Upper lobe of right lung (tissue), 1 donor: ENCODE measurements around the gene ZSCAN1. TPM values are rescaled to one million over a fixed set of nuclear protein-coding genes. Genes with fewer than 3 reads are reported as not detected.

Experiments used
- ATAC-seq: fragments of 200-7000 bp; cut with Tn5 transposase; one replicate; pipeline ENCODE4 v1.9.1; 2020; ENCODE audit warnings: mild to moderate bottlenecking, moderate library complexity
- DNase-seq: peaks from one replicate; pipeline ENCODE4 v3.0.0-alpha.2; 2020
- H3K27ac ChIP-seq: fragments of 200-600 bp; one replicate; pipeline ENCODE4 v1.8.0; 2022
- H3K27me3 ChIP-seq: fragments of 200-600 bp; one replicate; pipeline ENCODE4 v1.8.0; 2022; ENCODE audit warnings: mild to moderate bottlenecking
- H3K36me3 ChIP-seq: fragments of 200-600 bp; one replicate; pipeline ENCODE4 v1.8.0; 2022
- H3K4me1 ChIP-seq: fragments of 200-600 bp; one replicate; pipeline ENCODE4 v1.8.0; 2022
- H3K4me3 ChIP-seq: fragments of 200-600 bp; one replicate; pipeline ENCODE4 v1.8.0; 2022; ENCODE audit warnings: mild to moderate bottlenecking
- H3K9me3 ChIP-seq: fragments of 200-600 bp; one replicate; pipeline ENCODE4 v1.8.0; 2022
- intact Hi-C: fragments of 100-400 bp; cut with DNase I; formaldehyde crosslinking; loops from one replicate; pipeline ENCODE4 v1.11.0; 2022
- long read RNA-seq: library from polyadenylated mRNA; unstranded; transcript quantifications from one replicate; pipeline ENCODE4 v2.0.0, GENCODE V29; 2021
- total RNA-seq: library from RNA; stranded (reverse); fragmentation: NEBNext Ultra II Directional; extraction: Animal tissue kit (Norgen Biotek cat#: 25700); gene quantifications from one replicate; pipeline ENCODE4 v1.2.1, GENCODE V29; 2021
- TF ChIP-seq, protein P1 (sequence below): fragments of 200-600 bp; IDR thresholded peaks from one replicate; pipeline ENCODE4 v1.8.0; 2022; ENCODE audit warnings: antibody characterized with exemption
- donor health status: DM: no; HTN: yes; CAD: no; lungs with severe emphysema.

The ZSCAN1 gene, protein sequence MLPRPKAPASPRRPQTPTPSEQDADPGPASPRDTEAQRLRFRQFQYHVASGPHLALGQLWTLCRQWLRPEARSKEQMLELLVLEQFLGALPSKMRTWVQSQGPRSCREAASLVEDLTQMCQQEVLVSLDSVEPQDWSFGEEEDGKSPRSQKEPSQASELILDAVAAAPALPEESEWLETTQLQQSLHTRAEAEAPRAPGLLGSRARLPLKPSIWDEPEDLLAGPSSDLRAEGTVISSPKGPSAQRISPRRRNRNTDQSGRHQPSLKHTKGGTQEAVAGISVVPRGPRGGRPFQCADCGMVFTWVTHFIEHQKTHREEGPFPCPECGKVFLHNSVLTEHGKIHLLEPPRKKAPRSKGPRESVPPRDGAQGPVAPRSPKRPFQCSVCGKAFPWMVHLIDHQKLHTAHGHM
- total RNA-seq: not detected
- long read RNA-seq: 0 reads

DNA sequence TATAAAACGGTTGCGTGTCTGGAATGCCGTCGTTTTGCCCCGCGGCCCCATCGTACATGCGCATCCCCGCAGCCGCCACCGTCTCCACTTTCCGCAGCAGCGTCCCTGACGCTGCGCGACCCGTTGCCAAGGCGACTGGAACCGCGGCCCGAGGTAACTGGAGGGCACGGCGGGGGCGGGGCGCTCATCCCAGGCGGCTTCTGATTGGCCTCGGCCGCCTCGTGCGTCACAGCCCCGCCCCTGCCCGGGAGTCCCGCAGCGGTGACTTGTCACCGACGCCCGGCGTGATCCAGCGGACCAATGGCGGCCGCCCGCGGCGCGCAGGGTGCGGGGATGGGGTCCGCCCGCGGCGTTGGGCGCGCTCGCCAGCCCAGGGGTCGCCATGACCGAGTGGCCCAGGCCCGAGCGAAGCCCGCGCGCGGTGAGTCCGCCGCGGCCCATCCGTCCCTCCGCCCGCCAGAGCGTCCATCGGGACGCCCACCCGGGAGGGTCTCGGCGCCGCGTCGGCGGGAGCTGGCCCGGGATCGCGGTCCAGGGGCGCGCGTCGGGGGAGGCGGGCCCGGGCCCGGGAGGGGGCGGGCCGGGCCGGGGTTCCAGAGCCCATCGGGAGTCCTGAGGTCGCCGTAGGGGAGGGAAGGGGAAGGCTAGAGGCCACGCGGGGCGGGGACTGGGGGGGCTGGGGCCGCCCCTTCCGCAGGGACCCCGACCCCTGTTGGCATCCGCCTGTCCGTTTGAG lies at the start of gene ZSCAN1:
TSS of gene ZSCAN1 (plus strand) at position 285 of the 736 bp plus-strand sequence. CDS start 3,812 bp downstream, outside the sequence.
- TF ChIP-seq, protein P1, sequence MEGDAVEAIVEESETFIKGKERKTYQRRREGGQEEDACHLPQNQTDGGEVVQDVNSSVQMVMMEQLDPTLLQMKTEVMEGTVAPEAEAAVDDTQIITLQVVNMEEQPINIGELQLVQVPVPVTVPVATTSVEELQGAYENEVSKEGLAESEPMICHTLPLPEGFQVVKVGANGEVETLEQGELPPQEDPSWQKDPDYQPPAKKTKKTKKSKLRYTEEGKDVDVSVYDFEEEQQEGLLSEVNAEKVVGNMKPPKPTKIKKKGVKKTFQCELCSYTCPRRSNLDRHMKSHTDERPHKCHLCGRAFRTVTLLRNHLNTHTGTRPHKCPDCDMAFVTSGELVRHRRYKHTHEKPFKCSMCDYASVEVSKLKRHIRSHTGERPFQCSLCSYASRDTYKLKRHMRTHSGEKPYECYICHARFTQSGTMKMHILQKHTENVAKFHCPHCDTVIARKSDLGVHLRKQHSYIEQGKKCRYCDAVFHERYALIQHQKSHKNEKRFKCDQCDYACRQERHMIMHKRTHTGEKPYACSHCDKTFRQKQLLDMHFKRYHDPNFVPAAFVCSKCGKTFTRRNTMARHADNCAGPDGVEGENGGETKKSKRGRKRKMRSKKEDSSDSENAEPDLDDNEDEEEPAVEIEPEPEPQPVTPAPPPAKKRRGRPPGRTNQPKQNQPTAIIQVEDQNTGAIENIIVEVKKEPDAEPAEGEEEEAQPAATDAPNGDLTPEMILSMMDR: no peak
- intact Hi-C loops: no loop called here

DNA sequence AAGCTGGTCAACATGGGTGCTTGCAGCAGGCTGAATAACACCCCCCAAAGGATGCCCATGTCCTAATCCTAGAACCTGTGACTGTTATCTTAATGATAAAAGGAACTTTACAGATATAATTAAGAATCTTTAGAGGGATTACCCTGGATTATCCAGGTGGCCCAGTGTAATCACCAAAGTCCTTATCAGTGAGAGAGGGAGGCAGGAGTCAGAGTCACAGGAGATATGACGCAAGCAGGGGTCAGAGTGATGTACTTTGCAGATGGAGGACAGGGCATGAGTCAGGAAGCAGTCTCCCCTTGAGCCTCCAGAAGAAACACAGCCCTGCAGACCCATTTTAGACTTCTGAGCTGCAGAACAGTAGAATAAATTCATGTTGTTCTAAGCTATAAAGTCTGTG lies 41.0 kb upstream of the ZSCAN1 start:
- no peaks in the 10 kb centered on the region for H3K27me3 ChIP-seq
- H3K36me3 ChIP-seq: peaks cover 16% of the 10 kb centered on the region
- intact Hi-C loops: no loop called here
- no peak for DNase-seq
- TF ChIP-seq, protein P1: no peak
- H3K27ac ChIP-seq: no peak overlapping the region
- no peaks in the 10 kb centered on the region for H3K4me1 ChIP-seq
- no peak overlapping the region for H3K4me3 ChIP-seq
- no peak for ATAC-seq
- peaks cover 78% of the 10 kb centered on the region for H3K9me3 ChIP-seq

More for the DNA sequence above, at the start of gene ZSCAN1:
- Histone ChIP-seq H3K36me3 (no peaks in the 10 kb centered on the region), H3K27me3 (peaks cover 25% of the 10 kb centered on the region), H3K4me1 (no peaks in the 10 kb centered on the region), H3K9me3 (no peaks in the 10 kb centered on the region), H3K4me3 (peak within 1 kb of the TSS; percentile 26), H3K27ac (no peak within 1 kb of the TSS)
- ATAC-seq: peak; percentile 61
- no peak for DNase-seq

DNA sequence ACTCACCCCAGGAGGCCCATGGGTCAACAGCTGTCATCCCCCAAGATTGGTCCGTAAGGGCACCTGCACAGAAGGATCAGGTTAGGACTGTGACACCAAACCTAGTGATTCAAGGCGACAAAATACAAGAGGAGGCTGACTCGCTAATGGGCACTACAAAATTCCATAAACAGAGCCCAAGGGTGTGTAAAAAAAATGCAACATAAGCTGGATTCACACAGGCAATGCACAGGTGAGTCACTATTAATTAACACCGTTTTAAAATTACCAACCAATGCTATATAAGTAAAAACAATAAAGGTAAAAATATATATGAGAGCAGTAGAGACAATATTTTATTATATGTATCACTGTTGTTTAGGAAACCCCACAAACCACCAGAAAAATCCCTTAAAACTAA lies 33.1 kb upstream of the ZSCAN1 start:
- Histone ChIP-seq H3K4me3 (no peak overlapping the region), H3K4me1 (peaks cover 8% of the 10 kb centered on the region), H3K27ac (no peak overlapping the region), H3K27me3 (no peaks in the 10 kb centered on the region), H3K9me3 (peaks cover 37% of the 10 kb centered on the region), H3K36me3 (peaks cover 23% of the 10 kb centered on the region)
- intact Hi-C loops: no loop called here
- TF ChIP-seq, protein P1: no peak
- DNase-seq (no peak), ATAC-seq (no peak)

DNA sequence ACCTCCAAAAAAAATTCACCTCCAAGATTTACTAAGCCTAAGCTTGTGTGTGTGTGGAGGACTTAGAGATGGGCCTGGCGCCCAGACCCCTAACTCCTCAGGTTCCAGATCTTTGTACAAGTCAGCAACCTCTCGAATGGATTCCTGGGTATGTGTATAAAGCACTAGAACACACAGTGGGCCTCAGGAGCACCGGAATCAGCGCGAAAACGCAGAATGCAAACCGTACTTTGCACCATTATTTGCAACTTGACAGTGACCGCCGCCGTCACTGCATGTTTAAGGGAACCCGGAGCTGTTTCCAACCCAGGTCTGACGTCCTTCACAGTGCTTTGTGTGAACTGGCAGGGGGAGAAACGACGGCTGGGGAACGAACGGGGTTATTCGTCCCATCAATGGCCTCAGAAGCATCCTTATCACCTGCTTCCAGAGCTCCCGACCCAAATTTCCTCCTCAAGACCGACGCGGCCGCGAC lies 31.9 kb upstream of the ZSCAN1 start:
- H3K27ac ChIP-seq: peak overlapping the region; percentile 88
- peaks cover 29% of the 10 kb centered on the region for H3K36me3 ChIP-seq
- peaks cover 8% of the 10 kb centered on the region for H3K4me1 ChIP-seq
- H3K4me3 ChIP-seq: peak overlapping the region; percentile 79
- intact Hi-C loops: no loop called here
- no peak for ATAC-seq
- DNase-seq: no peak
- H3K27me3 ChIP-seq: no peaks in the 10 kb centered on the region
- TF ChIP-seq, protein P1: no peak
- peaks cover 41% of the 10 kb centered on the region for H3K9me3 ChIP-seq

DNA sequence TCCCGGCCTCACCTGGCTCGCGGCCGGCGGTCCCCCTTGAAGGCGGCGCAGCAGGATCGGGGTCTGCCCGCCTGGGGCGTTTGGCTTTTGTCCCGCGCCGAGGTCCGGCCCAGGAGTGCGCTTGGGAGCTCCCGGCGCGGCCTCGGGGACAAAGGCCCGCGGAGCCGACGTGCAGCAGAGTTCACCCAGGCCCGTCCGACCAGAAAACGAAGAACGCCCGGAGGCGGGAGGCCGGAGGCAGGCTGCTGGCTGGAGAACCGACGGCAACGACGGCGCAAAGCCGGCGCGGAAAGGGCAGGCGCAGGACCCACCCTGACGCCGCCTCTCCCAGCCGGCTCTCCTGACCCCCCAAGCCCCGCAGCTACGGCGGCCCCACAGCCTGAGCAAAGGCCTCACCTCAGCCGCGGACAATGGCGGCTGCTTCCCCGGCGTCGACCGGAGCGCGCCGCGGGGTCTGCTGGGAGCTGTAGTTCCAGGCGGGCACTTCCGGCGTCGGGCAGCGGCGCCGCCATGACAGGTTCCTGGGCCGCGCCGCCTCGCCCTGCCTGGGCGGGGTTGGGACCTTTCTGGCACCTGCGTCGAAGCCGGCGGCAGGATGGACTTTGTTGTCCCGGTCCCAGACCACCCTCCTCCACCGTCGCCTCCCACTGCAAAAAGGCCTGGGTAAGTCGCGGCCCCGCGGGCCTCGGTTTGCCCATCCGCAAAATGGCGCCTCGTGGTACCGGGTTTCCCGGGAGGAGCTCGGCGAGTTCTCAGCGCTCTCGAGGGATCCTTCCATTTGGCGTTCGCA lies 31.2 kb upstream of the ZSCAN1 start, which contains the start of gene ZNF606:
TSS of gene ZNF606 (minus strand) at position 437 of the 790 bp plus-strand sequence. CDS start 1,501 bp downstream, outside the sequence.
- intact Hi-C loops: no loop called here
- ATAC-seq: peak; percentile 99
- peak; percentile 95 for DNase-seq
- peak within 1 kb of the TSS; percentile 88 for H3K27ac ChIP-seq
- TF ChIP-seq, protein P1: no peak
- peaks cover 8% of the 10 kb centered on the region for H3K4me1 ChIP-seq
- no peaks in the 10 kb centered on the region for H3K27me3 ChIP-seq
- H3K4me3 ChIP-seq: peak within 1 kb of the TSS; percentile 79
- peaks cover 29% of the 10 kb centered on the region for H3K36me3 ChIP-seq
- peaks cover 46% of the 10 kb centered on the region for H3K9me3 ChIP-seq
